ENCODE results near the gene RRP7A. TPM values are rescaled to one million over a fixed set of nuclear protein-coding genes. Genes with fewer than 3 reads are reported as not detected.

Gene RRP7A
- total RNA-seq, 1 experiment from 2014 or later, result 50.8 TPM

- no peak for ATAC-seq
- intact Hi-C loops (cut with micrococcal nuclease), result no loop called here
- Histone ChIP-seq H3K36me3 (ENCODE audit: control insufficient read depth in 1 of 2, insufficient read depth in 2 of 2, low read length in 2 of 2) (no peaks in the 10 kb centered on the region), H3K79me2 (ENCODE audit: insufficient read depth, low read length) (no peaks in the 10 kb centered on the region), H3K27me3 (ENCODE audit: insufficient read depth, low read length) (no peaks in the 10 kb centered on the region), H4K20me1 (ENCODE audit: insufficient read depth) (no peaks in the 10 kb centered on the region), H3K9ac (ENCODE audit: low read length) (no peak overlapping the region), H3K9me2 (ENCODE audit: insufficient read depth) (no peaks in the 10 kb centered on the region), H3K4me1 (ENCODE audit: control insufficient read depth in 1 of 2, insufficient read depth in 2 of 2, low read length in 2 of 2) (no peaks in the 10 kb centered on the region), H2AFZ (ENCODE audit: low read depth, low read length, poor library complexity, severe bottlenecking) (no peak overlapping the region), H3K9me3 (ENCODE audit: control insufficient read depth in 1 of 2, insufficient read depth in 1 of 2, low read depth in 1 of 2, low read length in 2 of 2) (no peaks in the 10 kb centered on the region), H3K4me2 (ENCODE audit: low read length) (no peak overlapping the region), H3K27ac (ENCODE audit: low read depth, low read length) (no peak overlapping the region), H3K4me3 (replicated peaks in 1 of 2; ENCODE audit: low read depth in 1 of 2, low read length in 2 of 2) (no peak overlapping the region)
- TF ChIP-seq CTCF (IDR thresholded peaks at IDR 0.05 in 2 of 3, conservative IDR thresholded peaks at IDR 0.05 in 1 of 3; ENCODE audit: borderline replicate concordance in 1 of 3, insufficient read depth in 1 of 3, low read depth in 2 of 3, low read length in 2 of 3) (no peak), SRF (IDR thresholded peaks at IDR 0.05; ENCODE audit: low read depth) (no peak), ZFX (IDR thresholded peaks at IDR 0.05) (no peak), POLR2AphosphoS5 (IDR thresholded peaks at IDR 0.05; ENCODE audit: low read depth, low read length) (no peak), RAD21 (IDR thresholded peaks at IDR 0.05; ENCODE audit: low read depth) (no peak), EZH2phosphoT487 (IDR thresholded peaks at IDR 0.05; ENCODE audit: borderline replicate concordance) (no peak), ZBTB33 (IDR thresholded peaks at IDR 0.05; ENCODE audit: extremely low read depth, insufficient replicate concordance, low read length) (no peak), FOSL1 (IDR thresholded peaks at IDR 0.05; ENCODE audit: low read depth) (no peak), POLR2A (IDR thresholded peaks at IDR 0.05; ENCODE audit: borderline replicate concordance, extremely low read depth, insufficient read depth, insufficient read length) (no peak), MAX (IDR thresholded peaks at IDR 0.05) (no peak), REST (IDR thresholded peaks at IDR 0.05; ENCODE audit: low read depth) (no peak), YY1 (IDR thresholded peaks at IDR 0.05; ENCODE audit: extremely low read depth, insufficient replicate concordance, low read depth, low read length) (no peak), CBX3 (IDR thresholded peaks at IDR 0.05; ENCODE audit: low read depth) (no peak)
- ChIA-PET POLR2A (no interaction called here), RAD21 (ENCODE audit: low non-redundant PET in 1 of 2, low total read pairs in 2 of 2, uncharacterized antibody in 2 of 2, unreplicated experiment in 2 of 2) (no interaction called here), CTCF (no interaction called here)
- DNase-seq (ENCODE audit: low read depth, low spot score), result no peak
- no TSS peak for BruUV-seq (replicated peaks)
Observed at GRCh38 chr22:42490243-42490832, 29.3 kb downstream of the RRP7A start.

Measured in HCT116 (cell line).